Measurements from ENCODE around the gene PAH.
"Not testable (repeated sequence)": the region's sequence is repeated elsewhere in the genome, so short reads cannot be mapped to it uniquely, and the experiment has no call there.

The PAH gene

DNA sequence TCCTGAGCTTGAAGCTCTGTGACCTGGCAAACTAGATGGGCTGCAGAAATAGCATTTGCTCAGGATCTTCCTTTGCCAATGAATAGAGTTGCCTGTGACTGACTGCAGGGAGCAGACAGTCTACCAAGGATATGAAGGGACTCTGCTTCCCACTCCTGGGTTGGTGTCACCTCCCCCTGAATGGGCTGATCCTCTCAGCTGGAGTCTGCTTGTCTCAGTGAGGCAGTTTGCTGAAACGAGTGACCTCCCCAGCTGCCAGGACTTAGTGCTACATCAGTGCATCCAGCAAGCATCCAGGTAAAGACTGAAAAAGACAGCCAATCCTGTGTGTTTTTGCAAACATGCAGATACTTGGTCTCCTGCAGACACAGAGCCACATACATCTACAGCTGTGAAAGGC lies 28.5 kb downstream of the PAH start:
- no peak for DNase-seq

- no peak for DNase-seq
These were observed 31.8 kb downstream of the PAH start for GRCh38 chr12:102885043-102885932.

DNA sequence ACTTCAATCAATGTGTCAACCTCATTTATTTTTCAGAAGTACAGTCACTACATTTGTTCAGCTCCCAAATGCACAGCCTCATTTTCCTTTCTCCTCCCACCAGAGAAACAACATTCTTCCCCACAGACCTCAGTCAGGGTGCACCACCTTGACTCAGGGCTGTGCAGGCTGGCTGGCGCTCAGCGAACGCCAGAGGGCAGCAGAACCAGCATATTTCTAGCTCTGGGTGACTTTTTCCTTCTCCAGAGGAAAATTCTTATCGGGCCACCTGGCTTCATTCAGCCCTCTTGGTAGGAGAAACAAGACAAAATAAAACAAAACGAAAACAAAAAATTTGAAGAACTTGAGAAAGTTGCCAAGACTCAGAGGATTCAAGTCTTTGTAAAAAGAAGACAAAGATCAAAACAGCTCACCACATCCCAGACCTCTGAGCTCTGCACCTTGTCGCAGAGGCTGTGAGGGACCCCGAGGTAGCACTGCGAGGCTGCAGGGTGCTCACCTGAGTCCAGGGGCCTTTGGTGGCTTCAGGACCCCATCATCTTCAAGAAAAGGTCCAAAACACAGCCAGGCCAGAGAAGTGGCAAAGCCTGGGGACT lies 33.7 kb downstream of the PAH start:
- peak; percentile 7 for DNase-seq

DNA sequence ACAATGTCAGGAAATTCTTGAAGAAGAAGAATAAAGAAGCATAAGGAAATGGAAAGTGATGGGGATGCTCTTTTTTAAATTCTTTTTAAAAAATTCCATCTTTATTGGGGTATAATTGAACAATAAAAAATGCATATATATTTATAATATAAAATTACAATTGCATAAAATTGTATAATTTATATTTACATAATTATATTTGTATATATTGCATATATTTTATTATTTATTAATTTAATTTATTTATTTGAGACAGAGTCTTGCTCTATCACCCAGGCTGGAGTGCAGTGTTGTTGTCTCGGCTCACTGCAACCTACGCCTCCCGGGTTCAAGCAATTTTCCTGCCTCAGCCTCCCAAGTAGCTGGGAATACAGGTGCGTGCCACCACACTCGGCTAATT lies 36.3 kb downstream of the PAH start:
- DNase-seq: no peak

DNA sequence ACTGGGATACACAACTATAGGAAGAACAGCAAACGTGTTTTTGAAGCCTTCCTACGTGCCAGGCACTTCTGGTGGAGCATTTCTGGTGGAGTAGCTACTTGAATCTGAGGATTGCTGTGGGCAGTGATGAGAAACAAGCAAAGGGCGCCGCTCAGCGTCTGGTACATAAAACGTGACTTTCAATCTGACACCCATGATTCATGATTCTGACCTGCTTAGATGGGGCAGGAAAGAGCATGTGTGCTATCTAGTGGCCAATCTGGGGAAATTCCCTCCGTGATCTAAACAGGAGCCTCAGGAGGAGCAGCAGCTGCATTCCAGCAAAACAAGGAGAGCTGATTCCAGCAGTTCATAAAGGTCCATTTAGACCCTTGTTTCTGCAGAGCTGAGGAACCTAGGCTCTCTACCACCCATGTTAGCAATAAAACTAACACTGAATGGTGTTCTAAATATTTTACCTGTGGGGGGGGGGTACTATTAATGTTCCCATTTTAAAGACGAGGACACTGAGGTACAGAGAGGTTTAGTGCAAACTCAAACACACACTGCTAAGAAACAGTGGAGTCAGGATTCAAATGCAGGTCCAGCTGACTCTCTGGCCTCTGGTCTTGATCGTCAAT lies 37.8 kb downstream of the PAH start:
- no peak for DNase-seq

DNA sequence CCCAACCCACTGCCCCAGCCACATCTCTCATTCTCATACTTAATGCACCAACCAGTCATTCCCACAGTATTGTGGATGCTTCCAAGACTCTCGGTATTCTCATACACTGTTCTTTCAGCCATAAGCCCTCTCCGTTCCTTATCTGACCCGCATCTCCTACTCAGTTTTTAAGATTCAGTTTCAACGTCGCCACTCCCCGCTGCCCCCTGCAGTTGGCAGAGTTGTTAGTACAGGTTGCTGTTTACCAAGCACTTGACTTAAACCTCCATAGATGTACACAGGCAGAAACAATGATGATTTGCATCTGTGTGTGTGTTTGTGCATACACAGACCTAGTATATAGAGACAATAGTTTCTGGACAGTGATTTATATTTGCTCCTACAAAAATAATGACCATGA lies 40.2 kb downstream of the PAH start:
- no peak for DNase-seq

DNA sequence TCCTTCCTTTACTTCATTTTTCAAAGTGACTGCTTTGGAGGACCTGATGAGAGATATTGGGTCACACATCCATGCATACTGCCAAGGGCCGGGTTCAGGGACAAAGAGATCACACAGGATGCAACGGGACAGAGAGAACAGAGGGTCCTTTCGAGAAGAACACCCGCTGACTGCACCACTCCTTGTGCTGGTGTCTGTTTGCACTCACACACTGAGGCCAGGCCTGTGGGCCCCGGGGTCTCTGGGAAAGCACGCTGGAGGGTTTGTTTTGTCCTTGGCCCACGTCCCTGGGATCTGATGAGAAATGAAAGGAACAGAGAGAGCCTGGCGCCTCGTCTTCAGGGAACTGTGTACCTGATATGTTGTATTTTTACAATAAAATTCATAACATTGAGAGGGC lies 42.2 kb downstream of the PAH start:
- no peak for DNase-seq

GRCh38 chr12:102873077-102873476 lies 44.0 kb downstream of the PAH start:
- DNase-seq: no peak

- no peak for DNase-seq
These were observed 46.0 kb downstream of the PAH start for GRCh38 chr12:102871014-102871413.

GRCh38 chr12:102869571-102869970 lies 47.5 kb downstream of the PAH start:
- DNase-seq: no peak

DNA sequence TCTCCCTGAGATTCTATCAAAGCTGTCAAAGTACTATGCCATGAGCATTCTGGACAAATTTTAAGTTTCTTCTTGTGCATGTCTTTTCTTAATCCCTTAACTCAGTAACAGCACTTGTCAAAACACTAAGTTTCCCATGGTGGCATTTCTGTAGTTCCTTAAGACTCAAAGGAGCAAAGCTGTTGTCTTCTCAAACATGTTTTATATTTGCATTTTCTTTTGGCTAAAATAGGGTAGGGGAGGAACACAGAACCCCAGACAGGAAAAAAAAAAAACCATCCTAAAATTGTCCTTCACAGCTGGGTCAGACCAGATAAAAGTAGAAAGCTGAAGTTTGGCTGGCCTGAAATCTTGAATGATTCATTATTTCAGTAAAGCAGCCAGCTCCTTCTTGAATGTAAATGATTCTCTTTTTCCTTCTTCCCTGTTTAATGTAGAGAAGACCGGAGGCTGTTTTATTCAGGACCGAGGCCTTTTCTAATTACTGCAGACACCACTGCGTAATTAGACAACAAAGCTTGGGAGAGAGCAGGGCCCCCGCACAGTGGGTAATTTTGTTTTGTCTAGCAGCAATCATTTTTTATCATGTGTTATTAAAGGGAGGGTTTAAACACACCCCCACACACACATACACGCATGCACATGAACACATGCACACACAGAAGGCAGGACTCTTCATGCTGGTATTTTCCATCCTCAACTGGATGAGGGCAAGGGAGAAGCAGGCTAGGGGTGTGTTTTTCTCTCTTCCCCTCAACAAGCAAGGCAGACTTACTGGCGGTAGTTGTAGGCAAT lies 51.0 kb downstream of the PAH start:
- no peak for DNase-seq

- no peak for DNase-seq
These were observed 54.6 kb downstream of the PAH start for GRCh38 chr12:102862486-102862885.

GRCh38 chr12:102851246-102851645 lies 65.8 kb downstream of the PAH start:
- DNase-seq: no peak

DNA sequence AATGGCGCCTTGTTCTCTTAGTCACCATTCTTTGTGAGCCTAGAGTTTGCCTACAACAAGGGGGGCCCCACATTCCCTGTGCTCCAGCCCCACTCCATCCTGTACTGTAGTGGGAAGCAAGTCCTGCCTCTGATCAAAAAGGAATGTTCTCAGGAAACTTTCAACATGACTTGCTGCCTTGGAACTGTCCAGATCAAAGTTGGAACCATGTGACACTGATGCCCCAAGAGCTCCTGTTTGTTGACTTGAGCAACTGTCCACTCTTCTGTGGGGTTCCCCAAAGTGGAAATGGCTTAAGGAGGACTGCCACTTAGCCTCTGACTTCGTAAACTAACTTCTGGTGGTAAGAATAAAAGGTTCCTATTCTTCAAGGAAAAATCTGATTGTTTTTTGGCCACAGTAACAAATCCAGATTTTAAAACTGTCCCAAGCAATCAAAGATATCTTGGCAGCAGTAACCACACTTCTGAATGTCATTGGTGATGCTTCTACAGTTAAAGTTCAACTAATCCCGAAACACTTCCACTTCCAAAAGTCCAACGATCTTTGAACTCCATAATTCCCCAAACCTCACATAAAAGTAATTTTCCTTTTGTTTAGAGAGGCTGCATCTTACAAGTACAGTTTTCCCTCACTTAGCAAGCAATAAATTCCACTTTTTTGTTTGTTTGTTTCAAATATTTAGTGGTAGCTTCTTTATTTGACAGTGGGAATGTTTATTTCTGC lies 67.2 kb downstream of the PAH start:
- no peak for DNase-seq

- no peak for DNase-seq
These were observed 68.2 kb downstream of the PAH start for GRCh38 chr12:102848832-102849231.

- no peak for DNase-seq
These were observed 69.9 kb downstream of the PAH start for GRCh38 chr12:102847131-102847530.

DNA sequence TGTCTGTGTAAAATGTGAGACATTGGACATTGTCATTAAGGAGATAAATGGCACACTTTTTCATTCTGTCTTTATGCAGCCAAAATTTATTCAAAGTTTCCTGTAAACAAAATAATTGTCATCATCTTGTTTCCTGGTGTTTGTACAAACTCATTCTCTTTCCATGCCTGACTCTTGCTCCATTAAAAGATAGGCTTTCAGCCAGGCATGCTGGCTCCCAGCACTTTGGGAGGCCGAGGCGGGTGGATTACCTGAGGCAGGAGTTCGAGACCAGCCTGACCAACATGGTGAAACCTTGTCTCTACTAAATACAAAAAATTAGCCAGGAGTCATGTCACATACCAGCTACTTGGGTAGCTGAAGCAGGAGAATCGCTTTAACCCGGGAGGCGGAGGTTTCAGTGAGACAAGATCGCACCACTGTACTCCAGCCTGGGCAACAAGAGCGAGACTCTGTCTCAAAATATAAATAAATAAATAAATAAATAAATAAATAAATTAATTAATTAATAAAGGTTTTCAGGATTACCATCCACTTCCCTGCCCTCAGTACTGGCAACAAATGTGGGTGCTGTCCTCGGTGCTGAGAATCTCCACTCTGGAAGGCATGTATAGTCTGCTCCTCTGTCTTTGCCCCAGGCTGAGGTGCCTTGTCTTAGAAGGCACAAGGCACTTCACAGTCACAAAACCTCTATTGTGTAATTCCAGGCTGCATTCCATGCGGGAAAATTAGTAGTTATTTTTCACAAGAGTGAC lies 83.2 kb downstream of the PAH start:
- DNase-seq: no peak

DNA sequence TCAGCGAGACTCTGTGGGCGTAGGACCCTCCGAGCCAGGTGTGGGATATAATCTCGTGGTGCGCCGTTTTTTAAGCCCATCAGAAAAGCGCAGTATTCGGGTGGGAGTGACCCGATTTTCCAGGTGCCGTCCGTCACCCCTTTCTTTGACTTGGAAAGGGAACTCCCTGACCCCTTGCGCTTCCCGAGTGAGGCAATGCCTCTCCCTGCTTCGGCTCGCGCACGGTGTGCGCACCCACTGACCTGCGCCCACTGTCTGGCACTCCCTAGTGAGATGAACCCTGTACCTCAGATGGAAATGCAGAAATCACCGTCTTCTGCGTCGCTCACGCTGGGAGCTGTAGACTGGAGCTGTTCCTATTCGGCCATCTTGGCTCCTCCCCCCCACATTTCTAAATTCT lies 84.2 kb downstream of the PAH start:
- not testable (repeated sequence) for DNase-seq

DNA sequence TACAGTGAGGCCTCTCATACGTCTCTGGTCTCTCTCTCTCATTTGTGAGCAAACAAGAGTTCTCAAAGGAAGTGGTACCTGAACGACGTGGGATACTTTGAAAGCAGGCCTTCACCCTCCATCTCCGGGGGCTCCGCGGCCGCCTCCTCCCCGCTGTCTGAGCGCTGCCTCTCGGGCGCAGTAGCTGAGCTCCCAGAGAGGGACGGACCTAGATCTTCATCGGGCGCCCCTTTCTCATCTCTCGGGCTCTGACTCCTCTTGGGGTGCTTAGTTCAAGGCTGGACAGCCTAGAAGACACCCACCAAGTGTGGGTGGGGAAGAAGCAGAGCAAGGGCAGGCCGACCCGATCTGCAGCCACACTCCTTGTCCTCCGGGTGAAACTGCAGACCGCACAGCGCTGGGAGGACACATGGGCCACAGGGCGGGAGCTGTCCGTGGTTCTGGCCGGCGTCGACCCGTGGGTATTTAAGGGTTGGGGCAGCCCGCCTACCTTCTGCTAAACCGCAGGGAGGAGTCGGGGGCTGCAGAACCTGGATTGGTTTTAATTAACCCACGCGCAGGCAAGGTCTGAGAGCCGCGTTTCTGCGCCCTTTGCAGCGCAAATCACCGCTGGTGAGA lies 92.7 kb downstream of the PAH start:
- DNase-seq: no peak

GRCh38 chr12:102821149-102821548 lies 95.9 kb downstream of the PAH start:
- DNase-seq: no peak

DNA sequence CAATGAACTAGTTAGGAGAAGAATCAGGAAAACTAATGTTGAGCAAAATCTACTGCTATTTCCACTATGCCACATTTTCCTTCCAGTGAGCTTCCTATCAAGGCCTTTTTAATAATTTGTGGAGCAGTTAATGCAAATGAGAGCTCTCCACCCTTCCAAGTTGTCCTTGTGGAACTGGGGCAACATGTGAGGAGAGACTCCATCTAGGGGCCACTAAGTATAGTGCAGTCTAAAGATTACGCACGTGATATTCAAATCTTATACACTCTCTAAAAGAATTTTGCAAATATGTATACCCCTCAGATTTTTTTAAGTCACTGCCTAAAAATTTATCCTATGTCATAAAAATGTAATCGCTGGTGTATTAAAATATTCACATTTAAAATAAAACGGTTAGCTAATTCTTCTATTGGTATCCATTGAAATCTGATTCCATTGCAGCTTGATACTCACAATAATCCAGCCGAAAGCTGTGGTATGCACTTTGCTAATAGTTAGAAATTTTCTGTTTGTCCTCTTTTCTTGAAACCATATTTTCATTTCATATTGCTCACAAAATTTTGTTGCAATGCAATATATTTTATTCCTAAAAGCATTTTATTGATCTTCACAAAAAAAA lies 100.1 kb downstream of the PAH start:
- no peak for DNase-seq

Measured in effector CD4-positive, alpha-beta T cell (primary cell).